T-helper 2 cell treated with Interferon-gamma antibody and Interleukin-4, amounts not matched to agents 5 μg/mL and 100 μg/mL, for 36 hours (primary cell): ENCODE results near the gene C4BPB.

Experiments used
- DNase-seq: peaks from one replicate; pipeline ENCODE4 v3.0.0; 2021; ENCODE audit warnings: low spot score
- H3K27ac Mint-ChIP-seq: one replicate; pipeline ENCODE4 v1.8.0; 2021; ENCODE audit warnings: mild to moderate bottlenecking, mixed read lengths
- H3K27me3 Mint-ChIP-seq: one replicate; pipeline ENCODE4 v1.8.0; 2021; ENCODE audit warnings: low read depth, mixed read lengths
- H3K36me3 Mint-ChIP-seq: one replicate; pipeline ENCODE4 v1.8.0; 2021; ENCODE audit warnings: low read depth, mixed read lengths
- H3K4me1 Mint-ChIP-seq: one replicate; pipeline ENCODE4 v1.8.0; 2021; ENCODE audit warnings: low read depth, mixed read lengths
- H3K4me3 Mint-ChIP-seq: one replicate; pipeline ENCODE4 v1.8.0; 2022; ENCODE audit warnings: mild to moderate bottlenecking, moderate library complexity, mixed read lengths
- H3K9me3 Mint-ChIP-seq: one replicate; pipeline ENCODE4 v1.8.0; 2021; ENCODE audit warnings: mixed read lengths

C4BPB gene

GRCh38 chr1:207115269-207115668 is 26.6 kb downstream of the C4BPB start:
- no peaks in the 10 kb centered on the region for H3K36me3 Mint-ChIP-seq
- no peaks in the 10 kb centered on the region for H3K4me1 Mint-ChIP-seq
- DNase-seq = no peak
- H3K27me3 Mint-ChIP-seq = peaks cover 14% of the 10 kb centered on the region
- no peak overlapping the region for H3K4me3 Mint-ChIP-seq
- no peak overlapping the region for H3K27ac Mint-ChIP-seq
- H3K9me3 Mint-ChIP-seq = no peaks in the 10 kb centered on the region

GRCh38 chr1:207124389-207124788 is 35.7 kb downstream of the C4BPB start:
- Mint-ChIP-seq H3K27me3 (no peaks in the 10 kb centered on the region), H3K9me3 (peaks cover 23% of the 10 kb centered on the region), H3K36me3 (peaks cover 3% of the 10 kb centered on the region), H3K4me3 (no peak overlapping the region), H3K27ac (no peak overlapping the region), H3K4me1 (no peaks in the 10 kb centered on the region)
- DNase-seq = no peak

GRCh38 chr1:207128336-207128921 is 39.8 kb downstream of the C4BPB start:
- no peak overlapping the region for H3K4me3 Mint-ChIP-seq
- H3K36me3 Mint-ChIP-seq = peaks cover 3% of the 10 kb centered on the region
- H3K9me3 Mint-ChIP-seq = peaks cover 27% of the 10 kb centered on the region
- H3K4me1 Mint-ChIP-seq = no peaks in the 10 kb centered on the region
- DNase-seq = no peak
- H3K27me3 Mint-ChIP-seq = no peaks in the 10 kb centered on the region
- H3K27ac Mint-ChIP-seq = no peak overlapping the region

- no peaks in the 10 kb centered on the region for H3K27me3 Mint-ChIP-seq
- DNase-seq = no peak
- no peak overlapping the region for H3K4me3 Mint-ChIP-seq
- H3K4me1 Mint-ChIP-seq = no peaks in the 10 kb centered on the region
- peaks cover 27% of the 10 kb centered on the region for H3K9me3 Mint-ChIP-seq
- peaks cover 3% of the 10 kb centered on the region for H3K36me3 Mint-ChIP-seq
- H3K27ac Mint-ChIP-seq = no peak overlapping the region
Observed at GRCh38 chr1:207129053-207129452, 40.4 kb downstream of the C4BPB start.

GRCh38 chr1:207130252-207131036 is 41.8 kb downstream of the C4BPB start:
- Mint-ChIP-seq H3K36me3 (peaks cover 3% of the 10 kb centered on the region), H3K9me3 (peaks cover 27% of the 10 kb centered on the region), H3K27ac (no peak overlapping the region), H3K4me1 (no peaks in the 10 kb centered on the region), H3K4me3 (no peak overlapping the region), H3K27me3 (no peaks in the 10 kb centered on the region)
- no peak for DNase-seq

GRCh38 chr1:207131163-207131562 is 42.5 kb downstream of the C4BPB start:
- no peak overlapping the region for H3K27ac Mint-ChIP-seq
- no peaks in the 10 kb centered on the region for H3K4me1 Mint-ChIP-seq
- DNase-seq = no peak
- H3K27me3 Mint-ChIP-seq = no peaks in the 10 kb centered on the region
- no peak overlapping the region for H3K4me3 Mint-ChIP-seq
- H3K9me3 Mint-ChIP-seq = peaks cover 27% of the 10 kb centered on the region
- H3K36me3 Mint-ChIP-seq = peaks cover 3% of the 10 kb centered on the region

- DNase-seq = no peak
- H3K27me3 Mint-ChIP-seq = no peaks in the 10 kb centered on the region
- H3K36me3 Mint-ChIP-seq = no peaks in the 10 kb centered on the region
- H3K9me3 Mint-ChIP-seq = peaks cover 7% of the 10 kb centered on the region
- no peak overlapping the region for H3K27ac Mint-ChIP-seq
- no peak overlapping the region for H3K4me3 Mint-ChIP-seq
- no peaks in the 10 kb centered on the region for H3K4me1 Mint-ChIP-seq
Observed at GRCh38 chr1:207134581-207134980, 45.9 kb downstream of the C4BPB start.

- Mint-ChIP-seq H3K4me3 (no peak overlapping the region), H3K4me1 (no peaks in the 10 kb centered on the region), H3K9me3 (no peaks in the 10 kb centered on the region), H3K27ac (no peak overlapping the region), H3K27me3 (no peaks in the 10 kb centered on the region), H3K36me3 (no peaks in the 10 kb centered on the region)
- DNase-seq = no peak
Observed at GRCh38 chr1:207139616-207140015, 51.0 kb downstream of the C4BPB start.

- Mint-ChIP-seq H3K9me3 (no peaks in the 10 kb centered on the region), H3K4me1 (no peaks in the 10 kb centered on the region), H3K4me3 (no peak overlapping the region), H3K27ac (no peak overlapping the region), H3K36me3 (no peaks in the 10 kb centered on the region), H3K27me3 (no peaks in the 10 kb centered on the region)
- DNase-seq = no peak
Observed at GRCh38 chr1:207140536-207140935, 51.9 kb downstream of the C4BPB start.

- Mint-ChIP-seq H3K36me3 (no peaks in the 10 kb centered on the region), H3K4me1 (peaks cover 3% of the 10 kb centered on the region), H3K9me3 (peaks cover 7% of the 10 kb centered on the region), H3K27me3 (peaks cover 2% of the 10 kb centered on the region), H3K4me3 (no peak overlapping the region), H3K27ac (no peak overlapping the region)
- DNase-seq = no peak
Observed at GRCh38 chr1:207145401-207146058, 56.9 kb downstream of the C4BPB start.
